ENCODE data around the gene SPEM2.

Gene SPEM2

DNA sequence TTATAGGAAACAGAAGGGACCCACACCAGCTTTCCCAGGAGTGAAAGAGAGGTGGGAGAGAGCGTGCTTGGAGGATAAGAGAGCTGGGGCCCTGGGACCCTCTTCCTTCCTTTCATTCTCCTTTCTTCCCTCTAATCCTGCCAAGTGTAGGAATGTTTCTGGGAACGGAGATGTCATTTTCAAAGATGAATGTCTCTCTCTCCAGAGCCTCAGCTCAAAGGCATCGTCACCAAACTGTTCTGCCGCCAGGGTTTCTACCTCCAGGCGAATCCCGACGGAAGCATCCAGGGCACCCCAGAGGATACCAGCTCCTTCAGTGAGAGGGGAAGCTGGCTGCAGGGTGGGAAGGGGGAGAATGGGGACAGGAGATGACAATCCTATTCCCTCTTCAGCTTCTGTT is 15.8 kb downstream of the SPEM2 start:
- H3K36me3 ChIP-seq, result no peaks in the 10 kb centered on the region
- no peak for TF ChIP-seq Cebpa-rat (IDR thresholded peaks at IDR 0.05)
- no peaks in the 10 kb centered on the region for H3K9me3 ChIP-seq (replicated peaks in 1 of 11)
- no peak overlapping the region for H3K4me2 ChIP-seq
- H4K20me1 ChIP-seq, result peaks cover 18 to 71% (median 51%) of the 10 kb centered on the region in 11 experiments; a peak in 21 of 22 replicates
- H3K9ac ChIP-seq, result no peak overlapping the region
- peaks cover 90 to 96% (median 93%) of the 10 kb centered on the region in 11 experiments for H3K27me3 ChIP-seq
- H3K27ac ChIP-seq, result no peak overlapping the region
- H3K4me3 ChIP-seq, result no peak overlapping the region
- H3K4me1 ChIP-seq, result peaks cover 55 to 64% (median 60%) of the 10 kb centered on the region in 10 experiments

GRCh38 chr17:7442142-7442541 is 16.7 kb downstream of the SPEM2 start:
- Histone ChIP-seq H3K27me3 (peaks cover 98 to 100% (median 100%) of the 10 kb centered on the region in 11 experiments), H3K9ac (no peak overlapping the region), H3K4me2 (no peak overlapping the region), H3K9me3 (replicated peaks in 1 of 11) (no peaks in the 10 kb centered on the region), H3K4me3 (no peak overlapping the region), H3K4me1 (peaks cover 48 to 55% (median 52%) of the 10 kb centered on the region in 10 experiments), H4K20me1 (peaks cover 17 to 66% (median 44%) of the 10 kb centered on the region in 11 experiments; a peak in 21 of 22 replicates), H3K36me3 (no peaks in the 10 kb centered on the region), H3K27ac (no peak overlapping the region)
- no peak for TF ChIP-seq Cebpa-rat (IDR thresholded peaks at IDR 0.05)

- Histone ChIP-seq H3K27me3 (peaks cover 98 to 100% (median 100%) of the 10 kb centered on the region in 11 experiments), H3K27ac (no peak overlapping the region), H3K4me3 (no peak overlapping the region), H3K9me3 (replicated peaks in 1 of 11) (no peaks in the 10 kb centered on the region), H3K4me1 (peaks cover 31 to 38% (median 35%) of the 10 kb centered on the region in 10 experiments), H4K20me1 (peaks cover 4 to 49% (median 28%) of the 10 kb centered on the region in 11 experiments; a peak in 20 of 22 replicates), H3K4me2 (peak overlapping the region in 8 of 11 experiments; percentile 81 to 92 (median 85); a peak in 13 of 22 replicates), H3K36me3 (no peaks in the 10 kb centered on the region), H3K9ac (no peak overlapping the region)
- TF ChIP-seq Cebpa-rat (IDR thresholded peaks at IDR 0.05), result no peak
Measured at GRCh38 chr17:7443499-7444485, 18.4 kb downstream of the SPEM2 start.

DNA sequence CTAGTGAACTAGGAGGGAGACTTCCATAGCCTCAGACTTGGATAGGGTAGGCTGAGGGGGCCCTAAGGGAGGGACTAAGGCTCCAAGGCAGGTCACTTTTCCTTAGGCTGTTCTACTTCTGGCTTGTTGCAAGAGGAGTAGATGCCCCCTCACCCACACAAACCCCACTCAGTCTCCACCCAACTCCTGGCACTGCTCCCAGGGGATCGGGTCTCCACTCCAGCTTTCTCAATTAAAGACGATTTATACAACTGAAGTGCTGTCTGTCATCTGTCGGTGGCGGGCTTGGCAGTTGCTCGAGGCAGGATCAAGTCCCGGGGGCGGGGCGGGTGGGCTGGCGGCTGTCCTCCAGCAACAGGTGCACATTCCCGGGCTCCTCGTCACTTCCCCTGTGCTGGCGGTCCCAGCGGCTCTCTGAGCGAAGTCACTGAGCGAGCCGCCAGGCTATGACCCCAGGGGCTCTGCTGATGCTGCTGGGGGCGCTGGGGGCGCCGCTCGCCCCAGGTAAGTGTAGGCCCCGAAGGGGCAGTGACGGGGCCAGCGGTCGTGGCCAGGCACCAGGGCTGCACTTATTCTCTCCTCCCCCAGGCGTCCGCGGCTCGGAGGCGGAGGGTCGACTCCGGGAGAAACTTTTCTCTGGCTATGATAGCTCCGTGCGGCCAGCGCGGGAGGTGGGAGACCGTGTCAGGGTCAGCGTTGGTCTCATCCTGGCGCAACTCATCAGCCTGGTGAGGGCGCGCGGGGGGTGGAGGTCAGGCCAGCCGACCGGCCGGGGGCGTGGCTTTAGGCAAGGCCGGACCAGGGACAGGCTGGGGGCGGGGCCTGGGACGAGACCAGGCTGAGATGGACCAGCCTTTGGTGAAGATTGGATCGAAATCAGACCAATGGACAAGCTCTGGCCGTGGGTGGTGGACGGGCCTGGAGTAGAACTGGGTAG is 19.5 kb downstream of the SPEM2 start, which contains the start of gene CHRNB1:
TSS of gene CHRNB1 (plus strand) at position 380 of the 937 bp plus-strand sequence. CDS start at position 447, 67 bp downstream.
- H3K9ac ChIP-seq, result peak within 1 kb of the TSS in 2 of 11 experiments; percentile 44 to 48; a peak in 2 of 22 replicates
- no peak for TF ChIP-seq Cebpa-rat (IDR thresholded peaks at IDR 0.05)

GRCh38 chr17:7445619-7445968 is 20.2 kb downstream of the SPEM2 start:
- peak overlapping the region; percentile 81 to 96 (median 87) for H3K4me2 ChIP-seq
- H3K27ac ChIP-seq, result no peak overlapping the region
- H3K36me3 ChIP-seq, result no peaks in the 10 kb centered on the region

More for the DNA sequence above, 19.5 kb downstream of the SPEM2 start, which contains the start of gene CHRNB1:
- H3K36me3 ChIP-seq, result no peaks in the 10 kb centered on the region
- peak within 1 kb of the TSS; percentile 40 to 64 (median 50); a peak in 19 of 20 replicates for H3K4me3 ChIP-seq
- H3K4me2 ChIP-seq, result peak within 1 kb of the TSS; percentile 81 to 96 (median 87)
- no peaks in the 10 kb centered on the region for H3K9me3 ChIP-seq (replicated peaks in 1 of 11)
- H3K27ac ChIP-seq, result no peak within 1 kb of the TSS
- peaks cover 20 to 30% (median 25%) of the 10 kb centered on the region in 10 experiments for H3K4me1 ChIP-seq
- H4K20me1 ChIP-seq, result peaks cover 0 to 38% (median 16%) of the 10 kb centered on the region in 11 experiments; a peak in 16 of 22 replicates
- peaks cover 86 to 95% (median 89%) of the 10 kb centered on the region in 11 experiments for H3K27me3 ChIP-seq

DNA sequence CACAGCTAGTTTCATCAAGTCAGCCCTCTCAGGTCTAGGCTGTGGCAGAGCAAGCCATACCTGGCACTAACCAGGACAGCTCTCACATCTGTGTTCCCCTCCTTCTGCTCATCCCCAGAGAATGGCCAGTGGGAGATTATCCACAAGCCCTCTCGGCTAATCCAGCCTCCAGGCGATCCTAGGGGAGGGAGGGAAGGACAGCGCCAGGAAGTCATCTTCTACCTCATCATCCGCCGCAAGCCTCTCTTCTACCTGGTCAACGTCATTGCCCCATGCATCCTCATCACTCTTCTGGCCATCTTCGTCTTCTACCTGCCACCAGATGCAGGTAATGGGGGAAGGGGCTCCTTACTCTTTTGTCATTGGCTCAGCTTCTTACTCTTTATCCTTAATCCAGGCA is 23.0 kb downstream of the SPEM2 start:
- peaks cover 10 to 18% (median 15%) of the 10 kb centered on the region in 10 experiments for H3K4me1 ChIP-seq
- H3K27me3 ChIP-seq, result peaks cover 51 to 60% (median 54%) of the 10 kb centered on the region in 11 experiments
- peaks cover 0 to 19% (median 6%) of the 10 kb centered on the region in 11 experiments; a peak in 9 of 22 replicates for H4K20me1 ChIP-seq
- no peak overlapping the region for H3K27ac ChIP-seq
- no peaks in the 10 kb centered on the region for H3K36me3 ChIP-seq
- H3K4me2 ChIP-seq, result no peak overlapping the region
- TF ChIP-seq Cebpa-rat (IDR thresholded peaks at IDR 0.05), result no peak
- H3K9me3 ChIP-seq (replicated peaks in 1 of 11), result no peaks in the 10 kb centered on the region
- no peak overlapping the region for H3K4me3 ChIP-seq
- H3K9ac ChIP-seq, result no peak overlapping the region

More at GRCh38 chr17:7445619-7445968, 20.2 kb downstream of the SPEM2 start:
- H4K20me1 ChIP-seq, result peaks cover 0 to 31% (median 10%) of the 10 kb centered on the region in 11 experiments; a peak in 12 of 22 replicates
- no peaks in the 10 kb centered on the region for H3K9me3 ChIP-seq (replicated peaks in 1 of 11)
- TF ChIP-seq Cebpa-rat (IDR thresholded peaks at IDR 0.05), result no peak
- H3K4me3 ChIP-seq, result peak overlapping the region in 7 of 10 experiments; percentile 42 to 64 (median 51); a peak in 10 of 20 replicates
- H3K4me1 ChIP-seq, result peaks cover 13 to 23% (median 19%) of the 10 kb centered on the region in 10 experiments
- no peak overlapping the region for H3K9ac ChIP-seq
- peaks cover 80 to 89% (median 83%) of the 10 kb centered on the region in 11 experiments for H3K27me3 ChIP-seq

DNA sequence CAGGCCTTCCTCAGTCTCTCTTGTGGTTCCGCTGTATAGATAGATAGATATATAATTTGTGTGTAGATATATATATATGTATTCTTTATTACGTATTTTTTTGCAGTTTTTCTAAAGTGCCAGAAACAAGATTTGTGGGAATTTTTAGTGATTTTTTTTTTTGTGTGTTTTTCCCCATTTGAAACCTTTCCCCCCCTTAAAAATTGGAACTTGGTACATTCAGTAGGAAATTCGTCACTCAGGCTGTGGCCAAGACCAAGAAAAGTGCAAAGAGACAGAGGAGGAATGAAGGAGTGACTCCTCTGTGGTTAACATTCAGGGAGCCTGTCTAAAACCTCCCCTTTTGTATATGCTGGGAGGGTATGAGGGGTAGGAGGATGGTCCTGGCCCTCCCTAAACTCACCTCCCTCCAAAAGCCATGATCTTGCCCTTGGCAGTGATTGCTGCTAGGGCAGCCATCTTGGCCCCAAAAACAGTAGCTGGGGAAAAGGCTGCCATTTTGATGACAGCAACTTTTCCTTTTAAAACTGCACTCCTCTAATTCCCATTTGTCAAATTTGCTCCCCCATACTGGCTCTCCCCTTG is 34.6 kb downstream of the SPEM2 start:
- H4K20me1 ChIP-seq, result no peaks in the 10 kb centered on the region; a peak in 2 of 22 replicates
- peaks cover 26 to 49% (median 36%) of the 10 kb centered on the region in 11 experiments for H3K36me3 ChIP-seq
- H3K9me3 ChIP-seq (replicated peaks in 1 of 11), result no peaks in the 10 kb centered on the region
- H3K4me2 ChIP-seq, result peak overlapping the region in 8 of 11 experiments; percentile 10 to 52 (median 28); a peak in 10 of 22 replicates
- H3K4me3 ChIP-seq, result no peak overlapping the region
- peak overlapping the region in 10 of 11 experiments; percentile 18 to 66 (median 44); a peak in 16 of 22 replicates for H3K27ac ChIP-seq
- H3K27me3 ChIP-seq, result no peaks in the 10 kb centered on the region
- H3K4me1 ChIP-seq, result peaks cover 13 to 26% (median 20%) of the 10 kb centered on the region in 10 experiments
- no peak overlapping the region for H3K9ac ChIP-seq
- TF ChIP-seq Cebpa-rat (IDR thresholded peaks at IDR 0.05), result no peak
